ENCODE measurements around the gene AKAP13.

The AKAP13 gene

GRCh38 chr15:85607141-85607806 lies 226.9 kb downstream of the AKAP13 start:
- no peak for DNase-seq

DNA sequence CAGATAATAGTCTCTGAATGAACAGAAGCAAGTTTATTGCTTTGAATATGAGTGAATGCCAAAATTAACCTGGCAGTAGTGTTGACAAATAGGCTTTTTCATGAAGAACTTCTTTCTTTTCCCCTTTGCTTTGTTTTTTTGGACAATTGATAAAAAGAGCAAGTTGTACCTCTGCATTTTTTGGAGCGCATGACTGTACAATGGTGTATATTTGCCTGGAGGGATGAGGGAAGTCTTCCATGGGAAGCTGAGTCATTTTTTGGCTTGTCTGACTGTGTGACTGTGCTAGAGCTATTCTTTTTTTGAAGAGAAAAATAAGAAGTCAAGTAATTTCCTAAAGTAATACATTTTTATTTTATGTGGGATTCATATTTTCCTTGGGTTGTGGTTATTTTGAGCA lies 227.4 kb downstream of the AKAP13 start:
- peak; percentile 64 for DNase-seq

- DNase-seq, result no peak
Observed at GRCh38 chr15:85609492-85609891, 229.1 kb downstream of the AKAP13 start.

GRCh38 chr15:85611361-85611760 lies 231.0 kb downstream of the AKAP13 start:
- no peak for DNase-seq

- no peak for DNase-seq
Observed at GRCh38 chr15:85614059-85614458, 233.7 kb downstream of the AKAP13 start.

DNA sequence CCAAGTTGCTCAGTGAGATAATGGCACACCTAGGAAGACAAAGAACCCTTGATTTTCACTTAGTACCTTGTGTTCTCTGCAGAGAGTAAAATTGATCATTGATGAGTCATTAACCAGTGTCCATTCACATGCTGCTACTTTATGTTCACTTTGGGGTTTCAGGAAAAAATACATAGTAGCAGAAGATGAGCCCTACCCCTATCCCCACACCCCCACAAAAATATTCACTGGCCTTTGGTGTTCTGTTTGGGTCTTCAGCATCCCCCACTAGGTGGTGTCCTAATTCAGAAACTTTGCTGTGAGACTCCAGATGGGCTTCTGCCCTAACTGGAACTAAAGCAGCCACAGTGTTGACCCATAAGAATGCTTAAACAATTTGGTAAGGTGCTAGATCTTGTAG lies 235.5 kb downstream of the AKAP13 start:
- peak; percentile 61 for DNase-seq

- peak; percentile 25 for DNase-seq
Observed at GRCh38 chr15:85616549-85617110, 236.2 kb downstream of the AKAP13 start.

- no peak for DNase-seq
Observed at GRCh38 chr15:85618228-85618505, 237.8 kb downstream of the AKAP13 start.

DNA sequence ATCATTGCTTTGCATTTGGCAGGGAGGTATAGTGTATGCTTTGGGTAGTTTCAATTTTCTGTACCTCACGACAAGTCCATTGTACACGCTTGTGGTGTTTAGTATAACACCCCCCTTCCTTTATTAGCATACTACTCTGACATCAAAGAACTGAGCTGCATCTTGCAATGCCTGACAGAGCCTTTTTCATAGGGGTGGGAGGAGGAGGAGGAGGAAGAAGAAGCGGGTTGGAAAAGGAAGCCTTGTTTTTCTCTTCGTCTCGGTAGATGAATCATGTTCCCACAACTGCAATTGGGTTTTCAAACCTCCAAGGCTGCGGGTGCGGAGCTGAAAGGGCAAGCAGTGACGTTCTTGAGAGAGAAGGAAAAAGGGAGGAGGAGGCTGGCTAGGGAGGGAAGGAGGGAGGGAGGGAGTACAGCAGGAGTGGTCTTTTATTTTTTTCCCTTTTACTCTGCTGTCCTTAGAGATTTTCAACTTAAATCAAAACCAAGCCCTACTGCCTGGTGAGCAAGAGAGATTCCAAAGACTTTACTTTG lies 238.6 kb downstream of the AKAP13 start:
- DNase-seq, result peak; percentile 95

DNA sequence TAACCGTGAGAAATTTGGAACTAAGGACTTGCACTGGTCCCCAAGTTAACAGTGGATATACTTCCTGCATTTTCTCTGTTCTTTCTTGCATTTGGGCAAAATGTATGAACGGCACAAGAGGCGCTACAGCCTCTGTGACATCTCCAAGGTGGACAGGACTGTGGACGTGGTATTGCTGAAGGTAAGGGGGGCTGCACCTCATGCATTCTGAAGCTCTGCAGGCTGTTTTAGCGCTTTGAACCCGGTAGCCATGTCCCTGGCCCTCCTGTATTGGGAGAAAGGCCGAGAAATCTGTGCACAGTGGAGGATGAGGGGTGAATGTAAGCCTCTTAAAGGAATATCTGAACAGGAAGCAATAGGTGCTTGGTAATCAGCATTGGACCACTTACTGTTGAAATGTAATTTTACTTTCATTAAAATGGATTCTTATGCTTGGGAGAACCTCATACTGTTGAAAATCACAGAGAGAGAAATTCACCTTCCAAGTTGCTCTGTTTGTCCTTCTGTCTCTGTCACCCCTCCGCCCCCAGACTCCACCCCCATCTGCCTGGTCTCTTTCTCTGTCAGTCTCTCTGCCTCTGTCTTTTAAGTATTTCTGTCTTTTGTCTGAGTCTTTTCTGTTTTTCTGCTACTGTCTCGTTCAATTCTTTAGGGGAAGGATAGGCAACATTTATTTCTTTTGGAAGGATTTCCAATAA lies 239.7 kb downstream of the AKAP13 start:
- DNase-seq, result no peak

- DNase-seq, result no peak
Observed at GRCh38 chr15:85620690-85621049, 240.3 kb downstream of the AKAP13 start.

DNA sequence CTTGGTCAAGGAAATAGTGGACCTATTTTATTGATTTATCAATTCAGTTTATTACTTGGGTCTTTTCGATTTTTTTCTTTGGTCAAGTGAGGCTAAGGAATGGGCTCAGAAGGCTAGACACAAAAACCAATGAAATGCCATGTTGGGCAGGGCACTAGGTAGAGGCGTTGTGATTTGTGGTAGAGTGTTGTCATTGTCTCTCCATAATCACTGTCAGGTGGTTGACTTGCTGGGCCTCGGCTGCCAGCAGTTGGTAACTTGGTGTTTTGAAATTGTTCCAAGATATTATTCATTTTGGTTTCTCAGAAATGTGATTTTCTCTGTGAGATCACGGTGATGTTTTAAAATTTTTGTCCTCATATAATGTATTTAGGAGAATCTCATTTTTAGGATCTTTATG lies 240.7 kb downstream of the AKAP13 start:
- peak; percentile 68 for DNase-seq

GRCh38 chr15:85622221-85622831 lies 241.9 kb downstream of the AKAP13 start:
- no peak for DNase-seq

DNA sequence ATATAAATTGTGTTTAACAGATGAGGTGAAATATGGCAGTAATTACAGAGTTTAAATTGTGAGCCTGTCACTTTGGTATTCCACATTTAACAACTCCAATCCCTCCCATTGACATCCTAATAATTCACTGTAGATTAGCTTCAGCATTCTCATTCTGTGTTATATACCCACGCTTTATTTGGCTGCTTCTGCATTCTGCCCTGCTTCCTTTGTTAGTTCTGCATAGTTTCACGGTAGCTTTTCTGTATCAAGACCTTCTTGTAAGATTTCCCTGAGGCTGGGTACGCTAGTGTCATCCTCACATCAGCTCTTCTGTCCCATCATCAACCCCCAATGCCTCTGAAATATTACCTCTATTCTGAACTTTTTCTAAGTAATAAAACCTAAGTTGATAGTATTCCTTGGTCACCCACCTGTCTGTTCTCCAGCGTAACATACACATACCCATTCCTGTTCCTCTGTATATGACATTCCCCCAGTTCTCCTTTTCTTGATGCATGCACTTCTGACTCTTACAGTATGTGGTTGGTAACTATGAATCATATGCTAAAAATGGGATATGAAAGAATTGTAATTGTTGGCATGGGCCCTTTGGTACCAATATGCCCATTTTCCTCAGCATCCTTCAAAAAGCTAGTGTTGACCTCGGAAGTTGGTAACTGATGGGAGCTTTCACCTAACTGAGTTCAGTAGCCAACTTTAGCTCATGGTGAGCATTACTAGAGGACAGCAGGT lies 243.1 kb downstream of the AKAP13 start:
- DNase-seq, result peak; percentile 90

DNA sequence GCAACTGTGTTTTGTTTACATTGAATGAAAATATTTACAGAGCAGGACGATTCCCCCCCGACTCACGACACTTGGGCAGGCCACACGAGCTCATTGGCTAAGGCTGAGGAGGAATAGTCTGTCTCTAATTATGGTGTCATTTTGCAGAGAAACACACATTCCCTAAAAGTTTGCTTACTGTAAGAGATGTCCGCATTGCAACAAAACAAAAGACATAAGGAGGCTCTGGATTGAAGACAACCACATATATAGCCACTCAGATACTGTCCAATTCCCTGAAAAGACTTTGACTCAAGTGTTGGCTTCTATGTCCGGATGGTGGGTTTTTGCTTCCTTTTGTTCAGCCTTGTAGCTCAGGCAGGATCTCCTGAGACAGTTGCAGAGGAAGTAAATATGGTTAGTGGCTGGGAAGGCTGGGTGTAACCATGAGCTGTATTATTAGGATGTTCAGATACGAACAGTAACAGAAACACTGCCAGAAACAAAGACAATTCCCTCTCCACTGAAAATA lies 243.9 kb downstream of the AKAP13 start:
- DNase-seq, result peak; percentile 42

DNA sequence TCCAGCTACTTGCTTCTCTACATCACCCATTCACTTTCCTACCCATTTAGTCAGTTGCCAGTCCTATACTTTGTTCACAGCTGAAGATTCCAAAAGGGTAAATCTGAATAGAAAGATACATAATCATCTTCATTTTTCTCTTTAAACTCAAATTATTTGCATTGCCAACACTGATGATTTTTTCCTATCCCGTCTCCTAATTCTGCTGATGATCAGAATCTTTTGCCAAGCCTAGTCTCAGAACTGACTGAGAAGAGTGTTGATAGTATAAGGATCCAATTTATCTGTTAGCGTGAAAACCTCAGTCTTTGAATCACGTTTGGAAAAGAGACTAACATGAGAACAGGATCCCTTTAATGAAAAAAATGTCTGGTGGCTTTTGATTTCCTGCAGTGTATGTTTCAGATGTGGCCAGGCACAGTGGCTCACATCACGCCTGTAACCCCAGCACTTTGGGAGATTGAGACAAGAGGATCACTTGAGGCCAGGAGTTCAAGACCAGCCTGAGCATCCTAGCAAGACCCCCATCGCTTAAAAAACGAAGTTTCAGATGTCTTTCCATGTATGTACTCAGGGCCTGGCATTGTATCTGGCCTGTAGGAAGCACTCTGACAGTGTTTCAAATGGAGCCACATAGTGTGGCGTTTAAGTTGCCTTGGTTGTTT lies 244.9 kb downstream of the AKAP13 start:
- no peak for DNase-seq

DNA sequence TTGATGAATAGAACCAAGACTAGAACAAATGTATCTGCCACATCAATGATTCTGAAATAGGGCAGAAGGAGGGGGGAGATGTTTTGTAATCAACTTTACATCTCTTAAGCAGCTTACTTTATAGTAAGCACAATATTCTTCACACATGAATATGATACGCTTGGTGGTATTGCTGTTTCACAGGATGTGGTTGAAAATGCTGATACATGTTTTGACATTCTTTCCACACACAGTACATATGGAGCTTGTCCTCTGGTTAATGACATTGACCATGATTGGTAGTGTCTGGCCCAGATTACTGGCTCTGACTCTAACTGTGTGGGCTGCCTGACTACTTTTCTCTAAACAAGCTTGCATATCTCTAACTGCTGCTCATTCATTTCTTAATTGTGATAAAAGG lies 245.5 kb downstream of the AKAP13 start:
- peak; percentile 62 for DNase-seq

DNA sequence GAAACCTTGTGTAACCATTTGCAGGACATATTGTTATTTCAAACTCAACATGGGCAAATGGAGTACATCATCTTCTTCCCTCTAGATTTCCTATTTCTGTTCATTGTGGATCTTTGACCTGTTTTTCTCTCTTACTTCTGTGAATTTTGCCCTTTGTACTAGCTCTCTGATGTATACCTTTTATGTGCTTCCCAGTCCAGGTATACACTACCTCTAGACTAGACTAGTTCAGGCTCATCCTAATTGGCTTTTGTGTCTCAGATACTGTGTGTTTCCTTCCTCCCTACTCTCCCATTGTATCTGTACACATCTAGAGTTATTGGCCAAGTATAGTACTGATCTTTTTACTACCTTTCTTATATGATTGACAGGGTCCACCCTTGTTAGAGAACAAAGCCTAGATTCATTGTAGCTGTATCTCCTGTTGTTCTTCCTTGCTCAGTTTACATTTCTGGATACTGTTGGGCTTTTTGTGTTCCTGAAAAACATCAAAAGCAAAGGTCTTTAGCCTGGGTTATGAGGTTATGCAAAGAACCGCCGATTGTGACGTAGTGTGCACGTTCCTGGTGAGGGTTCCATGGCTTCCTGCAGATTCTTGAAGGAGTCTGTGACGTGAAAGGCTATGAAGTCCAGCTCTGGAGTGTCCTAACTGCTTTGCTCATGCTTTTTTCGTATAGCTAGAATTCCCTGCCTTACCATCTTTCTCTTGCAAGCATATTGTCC lies 247.0 kb downstream of the AKAP13 start:
- no peak for DNase-seq

- no peak for DNase-seq
Observed at GRCh38 chr15:85630311-85630710, 249.9 kb downstream of the AKAP13 start.

DNA sequence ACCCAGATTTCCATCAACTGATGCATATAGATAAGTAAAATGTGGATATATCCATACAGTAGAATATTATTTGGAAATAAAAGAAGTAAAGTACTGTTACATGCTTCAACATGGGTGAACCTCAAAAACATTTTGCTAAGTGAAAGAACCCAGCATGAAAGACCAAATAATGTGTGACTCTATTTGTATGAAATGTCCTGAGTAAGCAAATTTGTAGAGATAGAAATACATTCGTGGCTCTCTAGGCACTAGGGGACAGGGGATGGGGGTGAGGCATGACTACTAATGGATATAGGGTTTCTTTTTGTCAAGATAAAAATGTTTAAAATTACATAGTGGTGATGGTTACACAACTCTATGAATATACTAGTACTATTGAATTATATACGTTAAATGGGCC lies 250.6 kb downstream of the AKAP13 start:
- DNase-seq, result no peak

DNA sequence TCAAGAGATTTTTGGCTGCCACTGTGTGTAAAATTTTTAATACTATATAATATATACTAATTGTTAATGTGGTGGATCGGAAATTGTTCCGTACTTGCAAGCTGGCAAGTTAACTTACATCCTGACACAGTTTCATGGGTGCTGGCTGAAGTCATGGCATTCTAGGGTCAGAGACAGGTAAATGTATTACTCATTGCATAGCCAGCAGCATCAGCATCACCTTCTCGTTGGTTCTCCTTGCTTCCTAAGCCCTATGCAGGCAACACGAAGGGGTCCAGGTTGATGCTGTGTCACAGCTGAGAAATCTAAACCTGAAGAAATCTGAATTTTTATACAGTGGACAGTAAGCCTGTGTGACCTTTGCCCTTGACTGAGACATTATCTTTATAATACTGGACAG lies 251.6 kb downstream of the AKAP13 start:
- no peak for DNase-seq

- no peak for DNase-seq
Observed at GRCh38 chr15:85633859-85634258, 253.5 kb downstream of the AKAP13 start.
